HG03095 (cell line): ENCODE results near the gene SDHB.

Source experiments
- ATAC-seq: cut with Tn5 transposase; IDR thresholded peaks from one replicate; pipeline ENCODE4 v1.9.1; 2021; ENCODE audit warnings: moderate library complexity; ENCODE audit not compliant: unreplicated experiment

Gene SDHB

GRCh38 chr1:16989676-16990391 lies 64.0 kb downstream of the SDHB start:
- ATAC-seq: no peak

- no peak for ATAC-seq
These were observed 65.6 kb downstream of the SDHB start for GRCh38 chr1:16988210-16988609.

- no peak for ATAC-seq
These were observed 66.9 kb downstream of the SDHB start for GRCh38 chr1:16986962-16987361.

GRCh38 chr1:16986560-16986959 lies 67.3 kb downstream of the SDHB start:
- no peak for ATAC-seq

GRCh38 chr1:16986113-16986512 lies 67.7 kb downstream of the SDHB start:
- ATAC-seq: no peak

GRCh38 chr1:16984717-16985116 lies 69.1 kb downstream of the SDHB start:
- ATAC-seq: no peak

- no peak for ATAC-seq
These were observed 70.2 kb downstream of the SDHB start for GRCh38 chr1:16983649-16984048.

- ATAC-seq: no peak
These were observed 70.9 kb downstream of the SDHB start for GRCh38 chr1:16982902-16983301.

- ATAC-seq: no peak
These were observed 72.5 kb downstream of the SDHB start for GRCh38 chr1:16981269-16981849.

GRCh38 chr1:16980473-16981268 lies 73.2 kb downstream of the SDHB start, which contains the start of gene MFAP2:
Gene MFAP2 (minus strand): TSS chr1:16980620. CDS start chr1:16978273, 2,347 bp downstream.
- no peak for ATAC-seq

- no peak for ATAC-seq
These were observed 74.1 kb downstream of the SDHB start for GRCh38 chr1:16979475-16980327.

- no peak for ATAC-seq
These were observed 75.0 kb downstream of the SDHB start for GRCh38 chr1:16978567-16979474.

GRCh38 chr1:16978139-16978538 lies 75.7 kb downstream of the SDHB start:
- ATAC-seq: no peak

GRCh38 chr1:16977377-16977776 lies 76.5 kb downstream of the SDHB start:
- ATAC-seq: no peak

GRCh38 chr1:16976966-16977365 lies 76.9 kb downstream of the SDHB start:
- no peak for ATAC-seq

GRCh38 chr1:16975838-16976237 lies 78.0 kb downstream of the SDHB start:
- no peak for ATAC-seq

GRCh38 chr1:16975211-16975610 lies 78.6 kb downstream of the SDHB start:
- ATAC-seq: no peak

GRCh38 chr1:16973215-16973614 lies 80.6 kb downstream of the SDHB start:
- ATAC-seq: no peak

GRCh38 chr1:16972189-16972895 lies 81.5 kb downstream of the SDHB start:
- no peak for ATAC-seq
